Body of pancreas (tissue), 4 donors: ENCODE data around the gene NUP62.

Experiments
- POLR2A ChIP-seq, 3 donors: fragments of 450-650 bp; IDR thresholded peaks; one replicate each; pipeline ENCODE4 v1.6.1; 2016; ENCODE audit warnings: antibody characterized with exemption in 3 of 3, mild to moderate bottlenecking in 2 of 3
- TF ChIP-seq, protein P1 (sequence below), 7 experiments: fragments of 450-650 bp in 4 of 7; fragments of 200-600 bp in 3 of 7; sonication (generic) in 3 of 7; IDR thresholded peaks; one replicate each; pipeline ENCODE4 v1.5.1; 2016 to 2019; ENCODE audit warnings: antibody characterized with exemption in 7 of 7

DNA sequence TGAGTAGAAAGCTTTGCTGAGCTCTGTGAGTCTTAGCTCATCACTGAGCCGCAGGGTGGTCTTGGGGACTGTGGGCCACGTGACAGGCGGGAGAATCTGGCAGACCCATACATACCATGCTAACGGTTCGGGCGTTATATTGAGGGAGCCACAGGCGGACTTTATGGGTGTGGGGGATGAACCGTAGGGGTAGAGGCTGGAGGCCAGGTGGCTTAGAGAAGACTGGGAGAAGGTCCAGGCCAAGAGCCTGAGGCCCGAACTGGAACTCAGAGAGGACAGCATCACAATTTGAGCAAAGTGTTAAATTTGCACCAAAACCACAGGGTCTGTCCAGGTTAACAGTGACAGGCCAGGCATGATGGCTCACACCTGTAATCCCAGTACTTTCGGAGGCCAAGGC is 15.6 kb downstream of the NUP62 start:
- TF ChIP-seq, protein P1, sequence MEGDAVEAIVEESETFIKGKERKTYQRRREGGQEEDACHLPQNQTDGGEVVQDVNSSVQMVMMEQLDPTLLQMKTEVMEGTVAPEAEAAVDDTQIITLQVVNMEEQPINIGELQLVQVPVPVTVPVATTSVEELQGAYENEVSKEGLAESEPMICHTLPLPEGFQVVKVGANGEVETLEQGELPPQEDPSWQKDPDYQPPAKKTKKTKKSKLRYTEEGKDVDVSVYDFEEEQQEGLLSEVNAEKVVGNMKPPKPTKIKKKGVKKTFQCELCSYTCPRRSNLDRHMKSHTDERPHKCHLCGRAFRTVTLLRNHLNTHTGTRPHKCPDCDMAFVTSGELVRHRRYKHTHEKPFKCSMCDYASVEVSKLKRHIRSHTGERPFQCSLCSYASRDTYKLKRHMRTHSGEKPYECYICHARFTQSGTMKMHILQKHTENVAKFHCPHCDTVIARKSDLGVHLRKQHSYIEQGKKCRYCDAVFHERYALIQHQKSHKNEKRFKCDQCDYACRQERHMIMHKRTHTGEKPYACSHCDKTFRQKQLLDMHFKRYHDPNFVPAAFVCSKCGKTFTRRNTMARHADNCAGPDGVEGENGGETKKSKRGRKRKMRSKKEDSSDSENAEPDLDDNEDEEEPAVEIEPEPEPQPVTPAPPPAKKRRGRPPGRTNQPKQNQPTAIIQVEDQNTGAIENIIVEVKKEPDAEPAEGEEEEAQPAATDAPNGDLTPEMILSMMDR (IDR thresholded peaks at IDR 0.05): no peak
- no peak for TF ChIP-seq POLR2A (IDR thresholded peaks at IDR 0.05)
